ENCODE data around the gene IL17REL.

DNA sequence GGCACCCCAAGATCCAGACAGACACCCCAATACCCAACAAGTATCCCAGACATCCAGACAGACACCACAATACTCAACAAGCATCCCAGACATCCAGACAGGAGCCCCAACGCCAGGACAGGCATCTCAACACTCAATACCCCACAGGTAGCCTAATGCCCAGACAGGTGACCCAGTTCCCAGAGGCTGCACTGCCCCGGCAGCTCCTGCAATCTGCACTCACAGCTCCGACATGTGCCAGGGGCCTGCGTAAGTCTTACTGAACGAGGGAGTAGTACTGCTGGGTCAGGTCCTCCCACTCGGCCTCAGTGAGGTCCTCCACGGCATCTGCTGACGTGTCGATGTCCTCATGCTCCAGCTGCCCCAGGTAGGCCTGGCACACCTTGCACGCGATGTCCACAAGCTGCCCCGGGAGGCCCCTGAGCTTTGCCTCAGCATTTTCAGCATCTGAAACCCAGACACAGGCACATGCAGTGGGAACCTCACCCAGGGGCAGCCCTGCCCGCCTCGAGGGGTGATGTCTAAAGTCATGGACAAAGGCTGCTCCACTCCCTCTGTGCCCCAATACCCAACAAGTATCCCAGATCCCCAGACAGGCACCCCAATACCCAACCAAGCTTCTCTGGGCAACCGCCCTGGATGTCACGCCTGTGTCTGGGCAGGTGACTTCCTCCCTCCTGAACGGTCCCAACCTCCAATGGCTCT lies 28.9 kb upstream of the IL17REL start:
- TF ChIP-seq, protein P1, sequence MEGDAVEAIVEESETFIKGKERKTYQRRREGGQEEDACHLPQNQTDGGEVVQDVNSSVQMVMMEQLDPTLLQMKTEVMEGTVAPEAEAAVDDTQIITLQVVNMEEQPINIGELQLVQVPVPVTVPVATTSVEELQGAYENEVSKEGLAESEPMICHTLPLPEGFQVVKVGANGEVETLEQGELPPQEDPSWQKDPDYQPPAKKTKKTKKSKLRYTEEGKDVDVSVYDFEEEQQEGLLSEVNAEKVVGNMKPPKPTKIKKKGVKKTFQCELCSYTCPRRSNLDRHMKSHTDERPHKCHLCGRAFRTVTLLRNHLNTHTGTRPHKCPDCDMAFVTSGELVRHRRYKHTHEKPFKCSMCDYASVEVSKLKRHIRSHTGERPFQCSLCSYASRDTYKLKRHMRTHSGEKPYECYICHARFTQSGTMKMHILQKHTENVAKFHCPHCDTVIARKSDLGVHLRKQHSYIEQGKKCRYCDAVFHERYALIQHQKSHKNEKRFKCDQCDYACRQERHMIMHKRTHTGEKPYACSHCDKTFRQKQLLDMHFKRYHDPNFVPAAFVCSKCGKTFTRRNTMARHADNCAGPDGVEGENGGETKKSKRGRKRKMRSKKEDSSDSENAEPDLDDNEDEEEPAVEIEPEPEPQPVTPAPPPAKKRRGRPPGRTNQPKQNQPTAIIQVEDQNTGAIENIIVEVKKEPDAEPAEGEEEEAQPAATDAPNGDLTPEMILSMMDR (IDR thresholded peaks at IDR 0.05) = no peak
- no peak for TF ChIP-seq POLR2A (IDR thresholded peaks at IDR 0.05)
